ENCODE data around the gene APOC1. TPM values are rescaled to one million over a fixed set of nuclear protein-coding genes. Genes with fewer than 3 reads are reported as not detected.

The APOC1 gene
- 98.6 to 128 TPM (median 113 TPM) in 5 replicates for total RNA-seq (2022; extraction: Qiagen RNA extraction)

GRCh38 chr19:44914433-44915206 lies at the start of gene APOC1:
Gene APOC1, plus strand, starts transcription at chr19:44914608. Its CDS starts 284 bp downstream, at chr19:44914892.

GRCh38 chr19:44891016-44891882 lies 23.2 kb upstream of the APOC1 start, which contains the start of gene TOMM40:
Gene TOMM40, plus strand, starts transcription at chr19:44891254. Its CDS starts 162 bp downstream, at chr19:44891416.

DNA sequence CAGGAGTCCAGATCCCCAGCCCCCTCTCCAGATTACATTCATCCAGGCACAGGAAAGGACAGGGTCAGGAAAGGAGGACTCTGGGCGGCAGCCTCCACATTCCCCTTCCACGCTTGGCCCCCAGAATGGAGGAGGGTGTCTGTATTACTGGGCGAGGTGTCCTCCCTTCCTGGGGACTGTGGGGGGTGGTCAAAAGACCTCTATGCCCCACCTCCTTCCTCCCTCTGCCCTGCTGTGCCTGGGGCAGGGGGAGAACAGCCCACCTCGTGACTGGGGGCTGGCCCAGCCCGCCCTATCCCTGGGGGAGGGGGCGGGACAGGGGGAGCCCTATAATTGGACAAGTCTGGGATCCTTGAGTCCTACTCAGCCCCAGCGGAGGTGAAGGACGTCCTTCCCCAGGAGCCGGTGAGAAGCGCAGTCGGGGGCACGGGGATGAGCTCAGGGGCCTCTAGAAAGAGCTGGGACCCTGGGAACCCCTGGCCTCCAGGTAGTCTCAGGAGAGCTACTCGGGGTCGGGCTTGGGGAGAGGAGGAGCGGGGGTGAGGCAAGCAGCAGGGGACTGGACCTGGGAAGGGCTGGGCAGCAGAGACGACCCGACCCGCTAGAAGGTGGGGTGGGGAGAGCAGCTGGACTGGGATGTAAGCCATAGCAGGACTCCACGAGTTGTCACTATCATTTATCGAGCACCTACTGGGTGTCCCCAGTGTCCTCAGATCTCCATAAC lies 8.8 kb upstream of the APOC1 start, which contains the start of gene APOE:
APOE (plus strand) TSS at position 360 of the 724 bp plus-strand sequence. CDS start 829 bp downstream, outside the sequence.

DNA sequence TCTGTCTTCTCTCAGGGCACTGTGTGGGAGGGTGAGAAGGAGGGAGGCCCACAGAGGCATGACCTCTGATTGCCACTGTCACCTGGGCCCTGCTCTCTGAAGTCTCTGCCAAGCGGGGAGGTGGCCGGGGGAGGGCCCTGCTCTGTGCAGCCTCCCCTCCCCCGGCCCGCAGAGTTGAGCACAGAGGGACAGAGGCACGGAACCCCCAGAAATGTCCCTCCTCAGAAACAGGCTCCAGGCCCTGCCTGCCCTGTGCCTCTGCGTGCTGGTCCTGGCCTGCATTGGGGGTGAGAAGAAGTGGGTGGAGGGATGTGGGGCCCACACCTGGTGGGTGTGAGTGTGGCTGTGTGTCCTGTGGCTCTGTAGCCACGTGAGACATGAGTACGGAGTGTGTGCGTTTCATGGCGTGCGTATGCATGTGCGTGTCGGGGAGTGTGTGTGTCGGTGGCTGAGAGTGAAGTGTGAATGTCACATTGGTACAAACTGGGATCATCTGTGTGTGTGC lies 27.7 kb downstream of the APOC1 start, which contains the start of gene APOC4:
APOC4 (plus strand) TSS at position 171 of the 505 bp plus-strand sequence; CDS start at position 212, 41 bp downstream.

GRCh38 chr19:44954649-44955504 lies 40.5 kb downstream of the APOC1 start, which contains the start of gene CLPTM1:
Gene CLPTM1, plus strand, starts transcription at chr19:44955380. Its CDS starts 16 bp downstream, at chr19:44955396.

Other genes with a start within 250 kb of the APOC1 start
- gene CEACAM19, start 243.1 kb upstream of the APOC1 start, total RNA-seq (2022; extraction: Qiagen RNA extraction): 7.1 to 12.3 TPM (median 9.3 TPM) in 5 replicates
- gene CEACAM16, start 215.5 kb upstream of the APOC1 start, total RNA-seq (2022; extraction: Qiagen RNA extraction): 0.17 to 0.18 TPM in 2 of 5 replicates, not detected in the others
- 36.2 to 64.0 TPM (median 57.4 TPM) in 5 replicates for gene BCL3, start 165.9 kb upstream of the APOC1 start, total RNA-seq (2022; extraction: Qiagen RNA extraction)
- not detected in 5 replicates for gene CBLC, start 136.7 kb upstream of the APOC1 start, total RNA-seq (2022; extraction: Qiagen RNA extraction)
- gene BCAM, start 105.5 kb upstream of the APOC1 start, total RNA-seq (2022; extraction: Qiagen RNA extraction): 63.9 to 86.4 TPM (median 82.4 TPM) in 5 replicates
- 69.8 to 82.6 TPM (median 77.9 TPM) in 5 replicates for gene NECTIN2, start 68.3 kb upstream of the APOC1 start, total RNA-seq (2022; extraction: Qiagen RNA extraction)
- 188 to 263 TPM (median 237 TPM) in 5 replicates for gene TOMM40, start 23.4 kb upstream of the APOC1 start, total RNA-seq (2022; extraction: Qiagen RNA extraction)
- 10.9 to 22.2 TPM (median 15.7 TPM) in 5 replicates for gene APOE, start 8.8 kb upstream of the APOC1 start, total RNA-seq (2022; extraction: Qiagen RNA extraction)
- not detected in 5 replicates for gene APOC4, start 27.6 kb downstream of the APOC1 start, total RNA-seq (2022; extraction: Qiagen RNA extraction)
- gene APOC2, start 31.4 kb downstream of the APOC1 start, total RNA-seq (2022; extraction: Qiagen RNA extraction): not detected in 5 replicates
- gene CLPTM1, start 40.8 kb downstream of the APOC1 start, total RNA-seq (2022; extraction: Qiagen RNA extraction): 136 to 197 TPM (median 165 TPM) in 5 replicates
- gene RELB, start 86.9 kb downstream of the APOC1 start, total RNA-seq (2022; extraction: Qiagen RNA extraction): 23.9 to 46.8 TPM (median 41.0 TPM) in 5 replicates
- gene CLASRP, start 124.4 kb downstream of the APOC1 start, total RNA-seq (2022; extraction: Qiagen RNA extraction): 52.7 to 80.7 TPM (median 66.8 TPM) in 5 replicates
- 9.3 to 15.7 TPM (median 13.8 TPM) in 5 replicates for gene ZNF296, start 161.9 kb downstream of the APOC1 start, total RNA-seq (2022; extraction: Qiagen RNA extraction)
- 87.1 to 92.1 TPM (median 90.7 TPM) in 5 replicates for gene GEMIN7, start 164.7 kb downstream of the APOC1 start, total RNA-seq (2022; extraction: Qiagen RNA extraction)
- 24.6 to 41.0 TPM (median 38.8 TPM) in 5 replicates for gene PPP1R37, start 178.6 kb downstream of the APOC1 start, total RNA-seq (2022; extraction: Qiagen RNA extraction)
- gene NKPD1, start 246.4 kb downstream of the APOC1 start, total RNA-seq (2022; extraction: Qiagen RNA extraction): 0.33 to 0.73 TPM (median 0.57 TPM) in 5 replicates

All from A549 treated with Mapracorat at 1 μM for 4 hours (cell line).